Activated effector memory CD4-positive, alpha-beta T cell treated with Interleukin-2 at 50 U/mL for 16 hours (primary cell): ENCODE data around the gene ALOX12.

Experiments used
- DNase-seq: peaks from one replicate; pipeline ENCODE4 v3.0.0-alpha.2; 2020

The ALOX12 gene

GRCh38 chr17:7022781-7023571, 27.1 kb downstream of the ALOX12 start, which contains the start of gene BCL6B:
Gene BCL6B (plus strand): TSS chr17:7023050. CDS start chr17:7023672, 622 bp downstream.
- DNase-seq, result no peak

GRCh38 chr17:7023576-7024401, 27.9 kb downstream of the ALOX12 start:
- DNase-seq, result peak; percentile 85

DNA sequence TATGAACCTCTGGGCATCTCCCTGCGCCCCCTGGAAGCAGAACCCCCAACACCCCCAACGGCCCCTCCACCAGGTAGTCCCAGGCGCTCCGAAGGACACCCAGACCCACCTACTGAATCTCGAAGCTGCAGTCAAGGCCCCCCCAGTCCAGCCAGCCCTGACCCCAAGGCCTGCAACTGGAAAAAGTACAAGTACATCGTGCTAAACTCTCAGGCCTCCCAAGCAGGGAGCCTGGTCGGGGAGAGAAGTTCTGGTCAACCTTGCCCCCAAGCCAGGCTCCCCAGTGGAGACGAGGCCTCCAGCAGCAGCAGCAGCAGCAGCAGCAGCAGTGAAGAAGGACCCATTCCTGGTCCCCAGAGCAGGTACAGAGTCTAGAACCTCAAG, 28.5 kb downstream of the ALOX12 start:
- no peak for DNase-seq

DNA sequence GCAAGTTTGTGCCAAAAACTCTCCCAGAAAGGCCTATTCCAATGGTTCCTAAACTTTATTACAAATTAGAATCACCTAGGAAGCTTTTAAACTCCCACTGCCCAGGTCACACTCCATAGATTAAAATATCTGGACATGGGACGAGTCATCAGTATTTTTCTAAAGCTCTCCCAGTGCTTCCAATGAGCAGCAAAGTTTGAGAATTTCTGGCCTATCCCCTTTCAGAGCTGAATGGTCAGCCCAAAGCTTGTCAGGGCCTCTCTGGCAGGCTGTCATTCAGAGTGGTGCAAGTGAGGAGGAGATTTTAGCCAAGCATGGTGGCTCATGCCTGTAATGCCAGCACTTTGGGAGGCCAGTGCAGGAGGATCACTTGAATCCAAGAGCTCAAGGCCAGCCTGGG, 29.4 kb downstream of the ALOX12 start:
- DNase-seq, result no peak

- DNase-seq, result no peak
Measured at GRCh38 chr17:7026471-7027115, 30.7 kb downstream of the ALOX12 start.

DNA sequence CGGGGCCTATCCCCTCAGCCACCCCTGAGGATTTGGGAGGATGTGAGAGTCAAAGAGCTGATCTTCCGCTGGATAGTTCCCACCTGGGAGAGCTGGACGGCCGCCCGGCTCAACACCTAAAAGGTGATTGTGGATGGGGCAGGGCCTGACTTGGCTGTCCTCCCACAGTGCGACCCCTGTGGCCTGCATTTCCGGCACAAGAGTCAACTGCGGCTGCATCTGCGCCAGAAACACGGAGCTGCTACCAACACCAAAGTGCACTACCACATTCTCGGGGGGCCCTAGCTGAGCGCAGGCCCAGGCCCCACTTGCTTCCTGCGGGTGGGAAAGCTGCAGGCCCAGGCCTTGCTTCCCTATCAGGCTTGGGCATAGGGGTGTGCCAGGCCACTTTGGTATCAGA, 31.5 kb downstream of the ALOX12 start:
- no peak for DNase-seq

- no peak for DNase-seq
Measured at GRCh38 chr17:7029096-7029495, 33.2 kb downstream of the ALOX12 start.

GRCh38 chr17:7029659-7030058, 33.8 kb downstream of the ALOX12 start:
- no peak for DNase-seq

DNA sequence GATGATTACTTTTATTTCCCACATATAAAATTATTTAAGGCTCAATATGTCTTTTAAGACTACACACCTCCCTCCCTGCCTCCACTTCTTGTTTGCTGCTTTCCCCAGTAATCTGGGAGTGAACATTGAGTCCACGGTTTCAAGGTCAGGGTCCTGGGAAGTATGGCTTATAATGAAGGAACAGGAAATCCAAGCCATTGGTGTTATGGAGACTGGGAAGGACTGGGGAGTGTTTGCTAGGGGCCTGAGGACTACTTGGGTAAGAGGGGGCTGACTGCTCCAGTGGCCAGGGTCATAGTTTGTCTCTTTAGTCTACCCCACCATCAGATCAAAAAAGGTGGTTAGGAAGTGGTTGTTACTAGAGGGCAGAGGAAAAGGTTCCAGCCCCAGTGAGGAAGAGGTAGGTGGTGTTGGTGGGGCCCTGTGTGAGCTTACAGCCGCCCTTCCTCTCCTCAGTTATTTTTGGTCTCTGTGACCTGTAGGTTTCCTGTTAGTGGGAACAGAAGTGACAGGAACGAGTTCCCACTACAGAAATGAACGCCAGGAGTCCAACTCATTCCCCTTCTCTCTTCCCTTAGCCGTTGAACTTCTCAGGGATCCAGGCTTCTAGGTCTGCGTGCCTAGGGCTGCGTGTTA, 39.2 kb downstream of the ALOX12 start:
- DNase-seq, result no peak

- peak; percentile 99 for DNase-seq
Measured at GRCh38 chr17:7035591-7036368, 39.9 kb downstream of the ALOX12 start, which contains the start of gene SLC16A13. Gene SLC16A13 (plus strand): TSS chr17:7036015. CDS start chr17:7036383, 368 bp downstream.

- no peak for DNase-seq
Measured at GRCh38 chr17:7038025-7038862, 42.4 kb downstream of the ALOX12 start.

- no peak for DNase-seq
Measured at GRCh38 chr17:7039832-7040231, 44.0 kb downstream of the ALOX12 start.

GRCh38 chr17:7041607-7042500, 46.0 kb downstream of the ALOX12 start:
- no peak for DNase-seq

DNA sequence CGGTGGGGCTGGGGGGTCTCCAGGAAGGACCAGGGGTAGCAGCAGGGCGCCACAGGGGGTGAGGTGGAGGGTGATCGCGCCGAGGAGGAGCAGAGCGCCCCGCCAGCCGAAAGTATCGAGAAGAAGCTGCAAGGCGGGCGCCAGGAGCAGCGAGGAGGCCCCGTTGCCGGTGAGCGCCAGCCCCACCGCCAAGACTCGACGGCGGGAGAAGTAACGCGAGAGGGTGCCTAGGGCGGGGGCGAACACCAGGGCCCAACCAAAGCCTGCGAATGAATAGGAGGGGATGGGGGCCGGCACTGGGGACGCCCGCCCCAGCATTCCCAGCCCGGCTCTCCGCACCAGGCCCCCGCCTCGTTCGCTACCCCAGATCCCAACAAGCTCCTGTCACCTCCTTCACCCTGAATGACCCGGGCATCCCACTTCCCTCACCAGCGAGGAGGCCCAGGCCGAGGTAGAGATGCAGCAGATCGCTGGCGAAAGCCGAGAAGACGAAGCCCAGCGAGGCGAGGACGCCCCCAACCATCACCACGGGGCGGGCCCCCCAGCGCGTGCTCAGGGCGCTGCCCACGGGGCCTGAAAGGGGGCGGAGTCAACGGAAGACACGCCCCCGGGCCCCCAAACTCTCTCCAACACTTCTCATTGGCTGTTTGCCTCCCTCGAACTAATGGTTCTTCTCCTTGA, 46.8 kb downstream of the ALOX12 start:
- peak; percentile 12 for DNase-seq

DNA sequence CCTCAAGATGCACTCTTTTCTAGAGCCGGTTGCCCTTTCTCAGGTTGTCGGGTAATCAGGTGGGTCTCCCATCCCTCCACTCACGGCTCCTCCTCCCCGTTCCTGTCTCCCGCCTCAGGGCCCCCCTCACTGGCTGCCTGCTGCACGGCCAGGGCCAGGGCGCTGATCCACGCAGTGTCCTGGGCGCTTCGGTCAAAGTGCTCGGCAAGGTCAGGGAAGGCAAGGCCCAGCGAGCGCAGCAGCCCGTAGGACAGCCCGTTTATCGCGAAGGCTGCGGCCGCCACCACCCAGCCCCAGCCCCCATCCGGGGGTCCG, 47.3 kb downstream of the ALOX12 start:
- DNase-seq, result no peak

GRCh38 chr17:7043497-7044198, 47.8 kb downstream of the ALOX12 start, which contains the start of gene SLC16A11:
Gene SLC16A11 (minus strand): TSS chr17:7044092. CDS start chr17:7043513, 579 bp downstream.
- peak; percentile 12 for DNase-seq

DNA sequence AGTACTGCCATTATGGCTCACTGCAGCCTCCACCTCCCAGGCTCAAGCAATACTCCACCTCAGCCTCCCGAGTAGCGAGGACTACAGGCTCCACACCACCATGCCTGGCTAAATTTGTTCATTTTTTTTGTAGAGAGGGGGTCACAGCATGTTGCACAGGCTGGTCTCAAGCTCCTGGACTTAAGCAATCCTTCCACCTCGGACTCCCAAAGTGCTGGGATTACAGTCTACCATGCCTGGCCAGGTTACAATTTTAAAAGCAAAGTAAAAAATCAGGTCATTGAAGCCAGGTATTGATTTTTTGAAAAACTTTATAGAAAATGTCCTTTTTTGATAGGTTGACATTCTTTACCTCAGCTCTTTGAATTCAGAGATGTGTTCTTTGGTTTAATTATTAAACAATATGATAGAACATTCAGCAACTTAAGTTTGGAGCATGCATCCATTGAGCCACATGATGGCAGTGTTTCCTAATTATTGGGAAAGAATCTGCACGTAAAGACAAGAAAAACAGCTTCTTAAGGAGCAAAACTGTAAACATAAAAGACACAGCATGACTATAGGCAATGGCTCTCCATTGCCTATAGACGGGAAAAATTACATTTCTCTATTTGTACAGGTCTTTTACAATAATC, 49.8 kb downstream of the ALOX12 start:
- DNase-seq, result no peak

DNA sequence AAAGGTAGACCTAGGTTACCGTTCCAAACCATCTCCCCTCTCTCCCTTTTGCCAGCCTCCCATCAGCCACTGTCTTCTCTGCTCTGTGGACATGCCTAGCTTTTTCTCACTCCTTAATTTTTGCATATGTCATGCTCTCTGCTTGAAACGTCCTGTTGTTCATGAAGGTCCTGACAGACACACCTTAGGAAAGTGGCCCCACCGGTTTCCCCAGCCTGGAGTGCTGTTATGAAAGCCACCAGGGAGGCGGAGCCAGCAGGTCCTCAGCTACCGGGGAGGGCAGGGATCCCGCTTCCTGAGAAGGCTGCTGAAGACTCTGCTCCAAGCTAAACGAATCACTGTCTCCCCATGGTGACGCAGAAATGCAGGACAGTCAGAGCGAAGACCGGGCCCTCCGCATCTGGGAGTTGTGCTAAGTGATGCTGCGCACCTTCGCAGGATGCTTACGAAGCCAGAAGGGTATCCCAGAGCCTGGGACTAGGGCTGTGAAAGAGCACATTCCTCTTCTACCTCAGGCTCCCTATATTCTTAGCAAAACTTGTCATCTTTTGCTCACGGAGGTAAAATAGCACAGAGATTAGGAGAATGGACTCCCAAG, 50.4 kb downstream of the ALOX12 start:
- peak; percentile 37 for DNase-seq
